Peyer's patch (tissue), 4 donors: ENCODE measurements around the gene AGBL4.

Experiments
- CTCF ChIP-seq, 6 experiments: fragments of 450-650 bp in 4 of 6; fragments of 200-600 bp in 2 of 6; sonication (generic) in 1 of 6; IDR thresholded peaks; one replicate each; pipeline ENCODE4 v1.5.1; 2017 to 2019; ENCODE audit warnings: antibody characterized with exemption in 6 of 6, mild to moderate bottlenecking in 3 of 6, moderate library complexity in 1 of 6
- POLR2A ChIP-seq, 2 donors: fragments of 450-650 bp; IDR thresholded peaks; one replicate each; pipeline ENCODE4 v1.5.1; 2017; ENCODE audit warnings: antibody characterized with exemption in 2 of 2, mild to moderate bottlenecking in 2 of 2, moderate library complexity in 2 of 2

- TF ChIP-seq CTCF (IDR thresholded peaks at IDR 0.05) (no peak), POLR2A (IDR thresholded peaks at IDR 0.05) (no peak)
These were observed 1531.4 kb downstream of the AGBL4 start for GRCh38 chr1:48492392-48492791.
